HG03342 (cell line): ENCODE results near the gene FOXF1.

ENCODE experiments used
- ATAC-seq: cut with Tn5 transposase; IDR thresholded peaks from one replicate; pipeline ENCODE4 v1.9.1; 2021; ENCODE audit warnings: mild to moderate bottlenecking, moderate library complexity; ENCODE audit not compliant: unreplicated experiment

FOXF1 gene

GRCh38 chr16:86492267-86492960 is 17.9 kb upstream of the FOXF1 start:
- ATAC-seq = no peak

- no peak for ATAC-seq
Measured at GRCh38 chr16:86492961-86493629, 17.2 kb upstream of the FOXF1 start.

GRCh38 chr16:86494039-86494564 is 16.2 kb upstream of the FOXF1 start:
- no peak for ATAC-seq

- no peak for ATAC-seq
Measured at GRCh38 chr16:86494565-86495356, 15.6 kb upstream of the FOXF1 start.

GRCh38 chr16:86495357-86495701 is 15.0 kb upstream of the FOXF1 start:
- no peak for ATAC-seq

GRCh38 chr16:86495756-86496261 is 14.5 kb upstream of the FOXF1 start:
- no peak for ATAC-seq

- ATAC-seq = no peak
Measured at GRCh38 chr16:86496262-86496928, 13.9 kb upstream of the FOXF1 start.

GRCh38 chr16:86496929-86497461 is 13.3 kb upstream of the FOXF1 start:
- no peak for ATAC-seq

- no peak for ATAC-seq
Measured at GRCh38 chr16:86497551-86498021, 12.7 kb upstream of the FOXF1 start.

GRCh38 chr16:86498155-86498670 is 12.1 kb upstream of the FOXF1 start:
- no peak for ATAC-seq

GRCh38 chr16:86498671-86499439 is 11.5 kb upstream of the FOXF1 start:
- no peak for ATAC-seq

- ATAC-seq = no peak
Measured at GRCh38 chr16:86499440-86499786, 10.9 kb upstream of the FOXF1 start.

GRCh38 chr16:86499889-86500707 is 10.2 kb upstream of the FOXF1 start:
- ATAC-seq = no peak

- ATAC-seq = no peak
Measured at GRCh38 chr16:86500708-86501510, 9.4 kb upstream of the FOXF1 start.

GRCh38 chr16:86501989-86502855 is 8.1 kb upstream of the FOXF1 start:
- no peak for ATAC-seq

GRCh38 chr16:86502856-86503748 is 7.2 kb upstream of the FOXF1 start:
- ATAC-seq = no peak
